IPS-18c (cell line): ENCODE results near the gene RWDD1.
"Not testable (repeated sequence)": the region's sequence is repeated elsewhere in the genome, so short reads cannot be mapped to it uniquely, and the experiment has no call there.

ENCODE experiments used
- H3K4me3 ChIP-seq: 2 replicates; pipeline ENCODE4 v1.7.0; 2013; ENCODE audit warnings: low read depth, mild to moderate bottlenecking, low read length, moderate library complexity; ENCODE audit not compliant: insufficient read depth
- H3K9me3 ChIP-seq: one replicate; pipeline ENCODE4 v1.6.1; 2013; ENCODE audit warnings: mild to moderate bottlenecking, low read length, moderate library complexity; ENCODE audit not compliant: control insufficient read depth, insufficient read depth

The RWDD1 gene

GRCh38 chr6:116579143-116579542, 7.8 kb downstream of the RWDD1 start:
- H3K4me3 ChIP-seq = no peak overlapping the region
- no peaks in the 10 kb centered on the region for H3K9me3 ChIP-seq

GRCh38 chr6:116580198-116580597, 8.9 kb downstream of the RWDD1 start:
- no peak overlapping the region for H3K4me3 ChIP-seq
- H3K9me3 ChIP-seq = no peaks in the 10 kb centered on the region

- H3K4me3 ChIP-seq = no peak overlapping the region
Observed at GRCh38 chr6:116586276-116586675, 15.0 kb downstream of the RWDD1 start.

GRCh38 chr6:116586738-116587137, 15.4 kb downstream of the RWDD1 start:
- Histone ChIP-seq H3K4me3 (no peak overlapping the region), H3K9me3 (no peaks in the 10 kb centered on the region)

More at GRCh38 chr6:116586276-116586675, 15.0 kb downstream of the RWDD1 start:
- H3K9me3 ChIP-seq = no peaks in the 10 kb centered on the region

- Histone ChIP-seq H3K9me3 (no peaks in the 10 kb centered on the region), H3K4me3 (no peak overlapping the region)
Observed at GRCh38 chr6:116595247-116595646, 23.9 kb downstream of the RWDD1 start.

- Histone ChIP-seq H3K9me3 (no peaks in the 10 kb centered on the region), H3K4me3 (no peak overlapping the region)
Observed at GRCh38 chr6:116596815-116597214, 25.5 kb downstream of the RWDD1 start.

- H3K4me3 ChIP-seq, H3K9me3 ChIP-seq: not testable (repeated sequence)
Observed at GRCh38 chr6:116603916-116604315, 32.6 kb downstream of the RWDD1 start.

GRCh38 chr6:116604868-116605267, 33.6 kb downstream of the RWDD1 start:
- H3K4me3 ChIP-seq, H3K9me3 ChIP-seq: not testable (repeated sequence)

- no peak overlapping the region for H3K4me3 ChIP-seq
- no peaks in the 10 kb centered on the region for H3K9me3 ChIP-seq
Observed at GRCh38 chr6:116605935-116606334, 34.6 kb downstream of the RWDD1 start.

- Histone ChIP-seq H3K4me3 (no peak overlapping the region), H3K9me3 (no peaks in the 10 kb centered on the region)
Observed at GRCh38 chr6:116611056-116611455, 39.8 kb downstream of the RWDD1 start.

- Histone ChIP-seq H3K9me3 (no peaks in the 10 kb centered on the region), H3K4me3 (peak within 1 kb of the TSS; percentile 55)
Observed at GRCh38 chr6:116615937-116616736, 44.8 kb downstream of the RWDD1 start, which contains the start of gene RSPH4A. RSPH4A (plus strand) TSS chr6:116616479; CDS start chr6:116616624, 145 bp downstream.

- H3K9me3 ChIP-seq = no peaks in the 10 kb centered on the region
- peak overlapping the region; percentile 55 for H3K4me3 ChIP-seq
Observed at GRCh38 chr6:116616737-116617053, 45.4 kb downstream of the RWDD1 start.

GRCh38 chr6:116624036-116624805, 52.9 kb downstream of the RWDD1 start:
- Histone ChIP-seq H3K4me3 (no peak overlapping the region), H3K9me3 (no peaks in the 10 kb centered on the region)

GRCh38 chr6:116625872-116626271, 54.6 kb downstream of the RWDD1 start:
- no peak overlapping the region for H3K4me3 ChIP-seq
- no peaks in the 10 kb centered on the region for H3K9me3 ChIP-seq

- H3K4me3 ChIP-seq = no peak overlapping the region
- no peaks in the 10 kb centered on the region for H3K9me3 ChIP-seq
Observed at GRCh38 chr6:116629563-116629981, 58.3 kb downstream of the RWDD1 start.

GRCh38 chr6:116631379-116631990, 60.2 kb downstream of the RWDD1 start:
- Histone ChIP-seq H3K9me3 (no peaks in the 10 kb centered on the region), H3K4me3 (no peak overlapping the region)

- H3K9me3 ChIP-seq = no peaks in the 10 kb centered on the region
- H3K4me3 ChIP-seq = no peak overlapping the region
Observed at GRCh38 chr6:116633685-116634084, 62.4 kb downstream of the RWDD1 start.
